Sigmoid colon (tissue), 4 donors: ENCODE results near the gene ASPN.

Experiments used
- CTCF ChIP-seq, 4 experiments: fragments of 450-650 bp in 3 of 4; fragments of 200-600 bp in 1 of 4; IDR thresholded peaks; one replicate each; pipeline ENCODE4 v1.5.1; 2016 to 2019; ENCODE audit warnings: antibody characterized with exemption in 4 of 4, mild to moderate bottlenecking in 3 of 4, moderate library complexity in 2 of 4
- EP300 ChIP-seq, 4 donors: sonication (generic); formaldehyde crosslinking; IDR thresholded peaks; one replicate each; pipeline ENCODE4 v1.6.1; 2017; ENCODE audit warnings: antibody characterized with exemption in 4 of 4
- POLR2AphosphoS5 ChIP-seq, 4 donors: sonication (generic); formaldehyde crosslinking; IDR thresholded peaks; one replicate each; pipeline ENCODE4 v1.6.1; 2017; ENCODE audit warnings: antibody characterized with exemption in 4 of 4

- TF ChIP-seq EP300 (IDR thresholded peaks at IDR 0.05) (no peak), CTCF (IDR thresholded peaks at IDR 0.05) (no peak), POLR2AphosphoS5 (IDR thresholded peaks at IDR 0.05) (no peak)
Observed at GRCh38 chr9:92486371-92486770, 4.1 kb upstream of the ASPN start.
